ENCODE results near the gene AFDN.

Gene AFDN

DNA sequence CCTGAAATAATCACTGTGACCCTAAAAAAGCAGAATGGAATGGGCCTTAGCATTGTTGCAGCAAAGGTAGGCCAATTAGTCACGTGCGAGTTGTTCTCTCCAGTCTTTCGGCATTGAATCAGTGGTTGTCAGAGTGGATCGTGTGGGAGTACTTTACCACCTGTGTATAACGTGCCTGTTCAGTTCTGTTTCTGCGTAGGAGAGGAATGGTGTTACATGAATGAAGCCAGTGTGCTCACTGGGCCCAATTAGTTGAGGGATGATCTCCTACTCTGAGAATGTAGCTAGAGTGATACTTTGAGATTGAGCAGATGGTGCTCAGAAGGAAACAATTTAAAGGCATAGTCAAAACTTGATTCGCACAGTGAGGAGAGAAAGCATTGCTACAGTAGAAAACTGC, 98.3 kb downstream of the AFDN start:
- no peak for DNase-seq (ENCODE audit: low read depth)

DNA sequence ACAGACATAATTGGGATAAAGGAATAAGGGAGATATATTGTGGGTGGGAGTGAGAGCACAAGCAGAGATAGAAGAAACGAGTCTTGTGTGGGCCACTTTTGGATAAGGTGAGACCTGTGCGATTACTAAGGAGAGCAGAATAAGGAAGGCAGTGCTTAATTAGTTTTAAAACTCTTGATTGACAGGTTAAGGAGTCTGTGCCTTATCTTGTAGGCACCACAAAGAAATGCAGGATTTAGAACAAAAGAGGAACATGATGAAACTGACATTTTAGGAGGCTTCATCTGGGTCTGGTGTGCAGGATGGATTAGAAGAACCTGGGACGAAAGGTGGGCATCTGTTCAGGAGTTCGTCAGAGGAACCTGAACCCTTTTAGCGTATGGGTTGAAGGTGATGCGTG, 100.5 kb downstream of the AFDN start:
- DNase-seq (ENCODE audit: low read depth) = no peak

DNA sequence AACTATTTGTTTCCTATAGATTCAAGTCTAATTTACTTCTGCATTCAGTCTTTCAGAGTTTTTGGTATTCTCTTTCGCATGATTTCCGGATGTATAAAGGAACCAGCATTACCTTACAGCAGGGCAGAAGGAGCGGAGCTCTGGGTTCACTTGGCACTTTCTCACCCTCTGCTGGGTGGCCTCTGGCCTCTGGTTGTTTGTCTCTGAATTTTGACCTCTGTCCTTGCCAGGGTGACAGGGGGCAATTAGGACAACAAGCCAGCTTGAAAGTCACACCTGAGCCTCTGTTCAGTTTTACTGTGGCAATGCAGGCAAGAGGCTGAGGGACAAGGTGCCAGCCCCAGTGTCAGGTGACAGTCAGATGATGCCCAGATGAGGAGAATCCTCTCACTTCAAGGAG, 101.4 kb downstream of the AFDN start:
- DNase-seq (ENCODE audit: low read depth) = no peak

DNA sequence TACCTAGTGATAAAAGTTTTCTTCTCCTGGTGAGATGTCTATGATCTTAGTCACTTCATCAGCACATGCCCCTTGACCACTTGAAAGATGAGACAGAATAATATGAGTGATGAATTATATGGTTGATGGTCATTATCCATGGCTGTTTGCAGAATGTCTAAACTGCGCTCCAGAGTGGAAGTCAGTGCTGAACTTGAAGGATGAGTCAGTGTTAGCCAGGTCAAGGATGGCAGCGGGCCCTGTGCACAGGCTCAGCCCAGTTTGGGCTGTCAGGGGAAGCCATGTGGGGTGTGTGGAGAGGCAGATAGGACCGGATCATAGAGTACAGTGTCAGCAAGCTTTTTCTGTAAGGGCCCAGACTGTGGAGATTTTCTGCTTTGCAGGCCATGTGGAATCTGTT, 103.6 kb downstream of the AFDN start:
- DNase-seq (ENCODE audit: low read depth) = no peak

DNA sequence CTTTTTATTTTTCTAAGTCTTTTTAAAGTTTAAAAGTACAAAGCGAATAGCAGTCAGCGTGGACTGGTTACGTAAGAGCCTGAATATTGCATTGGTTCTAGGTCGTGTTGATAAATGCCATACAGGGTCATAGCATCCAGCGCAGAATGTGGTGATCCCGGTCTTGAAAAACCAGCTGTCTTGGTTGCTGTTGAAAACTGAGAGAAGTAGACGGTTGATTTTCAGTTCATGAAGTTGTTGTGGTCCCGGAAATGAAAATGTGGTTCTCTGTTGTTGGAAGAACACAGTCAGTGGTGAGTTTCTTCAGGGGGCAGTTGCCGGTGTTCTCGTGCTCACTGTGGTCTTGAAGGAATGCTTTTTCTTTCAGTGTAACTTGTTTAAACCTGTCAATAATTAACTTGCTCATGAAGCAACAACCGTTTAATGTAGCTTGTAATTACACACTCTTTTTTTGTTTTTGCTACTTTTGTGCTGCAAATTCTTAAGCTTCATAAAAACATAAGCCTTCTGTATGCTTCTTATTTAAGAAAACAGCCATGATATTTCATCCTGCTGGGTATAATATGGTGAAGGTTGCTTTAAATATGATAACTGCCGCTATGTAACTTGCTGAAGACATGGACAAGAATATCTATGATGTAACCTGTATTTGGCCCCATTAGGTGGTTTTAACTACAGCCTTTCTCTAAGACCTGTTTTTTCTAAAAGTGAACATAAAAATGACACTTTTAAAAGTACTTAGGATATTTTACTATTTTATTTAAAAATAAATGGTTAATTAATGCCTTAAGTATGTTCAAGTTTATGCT, 106.0 kb downstream of the AFDN start:
- DNase-seq (ENCODE audit: low read depth) = no peak

DNA sequence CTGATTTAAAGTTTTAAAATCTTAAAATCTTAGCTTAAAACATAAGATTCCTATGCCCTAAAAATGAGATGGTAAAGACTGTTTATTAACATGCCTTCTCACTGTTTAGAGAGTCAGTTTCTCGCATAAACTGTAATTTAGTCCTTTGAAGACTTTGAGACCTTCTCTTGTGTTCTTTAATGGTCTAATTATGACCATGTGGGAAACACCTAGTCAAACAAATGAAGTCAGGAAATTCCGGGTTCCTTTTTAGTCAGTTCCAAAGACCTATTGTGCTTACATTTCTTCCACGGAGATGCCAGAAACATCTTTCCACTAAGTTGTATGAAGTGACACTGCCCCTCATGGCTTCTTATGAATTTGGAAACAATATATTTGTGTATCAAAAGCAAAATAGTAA, 106.6 kb downstream of the AFDN start:
- no peak for DNase-seq (ENCODE audit: low read depth)

DNA sequence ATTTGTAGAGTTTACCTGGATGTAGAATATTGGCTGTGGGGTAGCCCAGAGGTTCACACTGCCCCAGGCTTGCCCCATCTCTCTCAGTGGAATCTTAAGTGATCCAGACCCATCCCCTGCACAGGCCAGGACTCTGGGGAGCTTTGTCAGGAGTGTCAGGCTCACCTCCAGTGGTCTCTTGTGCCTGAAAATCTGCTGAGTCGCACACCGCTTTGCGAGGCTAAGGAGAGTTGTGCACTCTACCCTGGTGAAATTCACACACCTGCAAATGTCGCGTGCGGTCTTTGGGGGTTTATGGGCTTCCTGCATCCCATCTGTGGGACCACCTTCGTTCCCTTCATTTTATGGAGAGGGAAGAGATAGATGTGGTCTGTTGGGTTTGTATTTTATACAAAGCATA, 107.1 kb downstream of the AFDN start:
- DNase-seq (ENCODE audit: low read depth) = no peak

DNA sequence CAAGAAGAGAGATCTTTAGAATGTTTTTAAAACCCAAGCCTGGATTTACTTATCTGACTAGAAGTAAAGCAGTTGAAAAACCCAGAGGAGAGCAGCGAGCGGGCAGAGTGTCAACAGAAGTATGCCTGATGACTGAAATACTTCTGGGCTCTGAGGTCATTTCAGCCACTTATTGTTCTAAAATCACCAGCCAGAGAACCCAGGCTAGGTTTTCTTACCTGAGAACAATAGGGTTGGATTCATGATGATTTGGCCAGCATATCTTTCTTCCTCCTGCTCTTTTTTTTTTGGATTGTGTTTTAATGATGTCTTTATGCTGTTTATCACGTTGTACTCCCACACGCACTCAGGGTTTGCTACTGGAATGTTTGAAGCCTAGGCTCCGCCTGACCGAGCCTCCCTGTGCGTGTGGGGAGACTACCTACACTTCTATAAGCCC, 107.7 kb downstream of the AFDN start:
- DNase-seq (ENCODE audit: low read depth) = no peak

DNA sequence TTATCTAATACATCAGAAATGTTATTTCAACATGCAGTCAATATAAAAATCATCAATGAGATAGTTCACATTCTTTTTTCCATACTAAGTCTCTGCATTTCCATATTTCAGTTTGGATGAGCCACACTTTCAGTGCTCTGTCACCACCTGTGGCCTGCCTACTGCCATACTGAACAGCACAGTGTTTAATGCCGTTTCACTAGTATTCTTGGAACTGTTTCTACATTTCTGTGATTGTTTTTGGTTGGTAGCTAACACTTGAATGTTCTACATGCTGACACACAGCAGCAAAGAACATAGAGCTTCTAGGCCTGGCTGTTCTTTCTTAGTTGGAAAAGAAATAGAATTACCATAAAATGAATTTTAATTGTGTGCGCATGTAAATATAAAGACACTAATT, 109.3 kb downstream of the AFDN start:
- DNase-seq (ENCODE audit: low read depth) = no peak

DNA sequence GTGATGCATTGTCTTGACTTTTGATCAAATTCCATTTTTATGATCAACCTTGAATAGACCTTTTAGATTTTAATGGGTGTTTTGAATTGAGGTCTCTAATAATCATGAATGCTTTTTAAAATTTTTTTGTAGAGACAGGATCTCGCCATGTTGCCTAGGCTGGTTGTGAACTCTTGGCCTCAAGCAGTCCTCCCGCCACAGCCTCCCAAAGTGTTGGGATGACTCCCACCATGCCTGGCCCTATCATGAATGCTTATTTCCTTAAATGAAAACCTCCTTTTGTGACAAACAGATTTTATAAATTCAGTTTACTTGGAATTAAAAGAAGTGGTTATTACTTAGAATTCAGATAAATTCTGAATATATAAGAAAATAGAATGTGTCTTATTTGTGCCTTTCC, 110.6 kb downstream of the AFDN start:
- DNase-seq (ENCODE audit: low read depth) = no peak

DNA sequence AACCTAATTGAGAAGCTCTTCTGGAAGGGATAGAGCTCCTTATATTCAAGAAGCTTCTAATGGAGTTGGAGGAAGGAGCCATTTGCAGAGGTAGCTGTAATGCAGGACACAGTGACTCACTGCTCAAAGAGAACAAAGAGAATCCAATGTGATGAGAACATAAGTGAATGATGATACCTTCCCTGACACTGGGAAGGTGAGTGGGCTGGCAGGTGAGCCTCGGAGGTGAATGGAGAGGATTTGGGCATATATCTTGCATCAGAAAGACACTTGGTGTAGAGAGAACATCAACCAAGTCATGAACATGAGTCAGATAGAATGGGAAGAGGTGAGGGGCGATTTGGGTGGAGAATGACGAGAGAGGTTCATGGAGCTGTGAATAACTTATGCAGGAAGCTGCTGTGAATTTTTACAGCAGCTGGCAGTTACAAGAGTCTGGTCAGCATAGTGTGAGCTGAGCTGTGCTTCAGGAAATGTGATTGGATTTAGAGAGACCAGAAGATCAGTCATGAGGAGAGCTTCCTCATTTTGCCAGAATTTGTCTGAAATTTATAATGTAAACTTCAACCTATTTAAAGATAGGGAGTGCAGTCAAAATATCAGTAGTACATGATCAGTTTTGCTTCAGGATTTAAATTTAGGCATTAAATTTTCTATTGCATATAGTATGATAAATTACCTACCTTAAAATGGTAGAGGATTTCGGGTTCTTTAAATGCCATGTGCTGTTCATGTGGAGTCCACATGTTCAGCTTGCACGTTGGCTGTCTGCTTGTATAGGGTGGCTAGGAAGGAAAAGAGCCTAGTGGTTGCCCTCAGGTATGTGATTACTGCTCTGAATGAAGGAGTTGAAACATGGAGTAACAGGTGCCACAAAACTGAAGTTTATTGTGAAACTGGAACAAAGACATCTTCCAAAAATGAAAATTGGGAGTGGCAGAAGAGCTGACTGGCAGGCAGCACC, 111.5 kb downstream of the AFDN start:
- no peak for DNase-seq (ENCODE audit: low read depth)

DNA sequence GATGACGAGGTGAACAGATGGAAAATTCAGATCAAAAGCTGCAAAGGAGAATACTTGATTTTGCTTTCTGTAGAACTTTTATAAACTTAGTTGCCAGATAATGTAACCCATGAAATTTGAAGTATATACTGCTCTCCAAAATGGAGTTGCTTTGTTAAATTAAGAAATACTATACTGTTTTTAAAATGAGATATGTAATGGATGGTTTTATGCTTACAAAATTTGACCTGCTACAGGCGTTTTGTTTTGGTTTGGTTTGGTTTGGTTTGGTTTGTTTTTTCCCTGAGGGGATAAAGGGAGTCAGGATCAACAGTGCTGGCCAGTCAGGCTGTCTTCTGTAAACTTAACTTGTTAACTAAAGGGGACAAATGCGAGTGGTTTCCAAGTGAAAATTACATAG, 115.1 kb downstream of the AFDN start:
- no peak for DNase-seq (ENCODE audit: low read depth)

DNA sequence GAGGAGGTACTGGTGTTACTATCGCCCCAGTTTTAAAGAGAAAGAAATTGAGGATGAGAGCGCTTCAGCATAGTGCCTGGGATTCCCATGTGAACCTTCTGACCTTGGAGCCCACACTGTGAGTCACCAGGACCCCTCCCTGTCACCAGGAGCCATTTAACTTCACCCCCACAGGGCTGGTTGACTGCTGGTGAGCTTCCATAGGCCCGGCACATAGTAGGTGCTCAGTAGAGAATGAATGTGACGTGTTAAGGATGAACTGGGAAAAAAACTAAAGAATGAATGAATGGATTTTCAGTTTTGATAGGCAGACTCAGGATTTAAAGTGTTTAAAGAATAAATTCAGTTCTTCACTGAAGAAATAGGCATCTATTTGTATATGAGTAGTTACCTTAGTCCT, 117.4 kb downstream of the AFDN start:
- no peak for DNase-seq (ENCODE audit: low read depth)

DNA sequence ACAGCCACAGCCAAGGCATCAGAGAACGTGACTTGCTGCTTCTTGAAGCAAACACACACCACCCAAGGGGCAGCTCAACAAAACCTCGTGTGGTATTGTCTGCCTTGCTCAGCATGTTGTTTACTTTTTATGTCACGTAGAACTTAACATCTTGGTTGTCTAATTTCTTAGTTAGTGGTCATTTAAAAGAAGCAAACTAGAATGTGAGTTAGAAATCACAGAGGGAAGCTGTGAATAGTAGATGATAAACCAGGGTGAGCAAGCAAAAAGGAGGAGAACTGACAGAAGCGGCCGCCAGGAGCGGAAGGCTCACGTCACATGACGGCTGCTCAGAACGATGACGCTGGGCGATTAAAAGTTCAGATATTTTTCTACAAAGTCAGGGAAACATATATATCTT, 119.3 kb downstream of the AFDN start:
- DNase-seq (ENCODE audit: low read depth) = no peak

DNA sequence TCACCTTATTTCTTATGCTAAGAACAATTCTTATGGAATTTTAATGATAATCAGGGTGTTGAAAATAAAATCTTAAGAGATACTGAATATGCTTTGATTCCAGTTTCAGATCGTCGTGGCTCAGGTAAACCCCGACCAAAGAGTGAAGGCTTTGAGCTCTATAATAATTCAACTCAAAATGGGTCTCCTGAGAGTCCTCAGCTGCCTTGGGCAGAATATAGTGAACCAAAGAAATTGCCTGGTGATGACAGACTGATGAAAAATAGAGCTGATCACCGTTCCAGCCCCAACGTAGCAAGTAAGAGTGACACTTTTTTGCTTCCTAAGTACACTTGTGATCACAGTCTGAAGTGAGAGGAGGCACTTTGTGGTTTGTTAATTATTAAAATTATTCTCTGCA, 119.9 kb downstream of the AFDN start:
- no peak for DNase-seq (ENCODE audit: low read depth)

DNA sequence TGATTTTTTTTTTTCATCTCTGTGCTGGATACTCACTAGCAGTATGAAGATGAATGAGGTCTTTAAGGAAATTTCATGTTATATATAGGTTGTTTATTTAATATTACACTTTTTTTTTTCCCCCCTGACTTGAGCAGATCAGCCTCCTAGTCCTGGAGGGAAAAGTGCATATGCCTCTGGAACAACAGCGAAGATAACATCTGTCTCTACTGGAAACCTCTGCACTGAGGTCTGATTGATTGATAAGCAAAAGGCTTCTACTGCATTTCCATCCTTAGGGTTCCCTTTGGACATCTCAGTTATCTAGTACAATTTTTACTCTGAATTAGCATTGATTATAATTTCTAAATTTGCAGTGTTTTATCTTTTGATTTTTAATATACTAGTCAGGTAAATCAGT, 121.0 kb downstream of the AFDN start:
- DNase-seq (ENCODE audit: low read depth) = no peak

DNA sequence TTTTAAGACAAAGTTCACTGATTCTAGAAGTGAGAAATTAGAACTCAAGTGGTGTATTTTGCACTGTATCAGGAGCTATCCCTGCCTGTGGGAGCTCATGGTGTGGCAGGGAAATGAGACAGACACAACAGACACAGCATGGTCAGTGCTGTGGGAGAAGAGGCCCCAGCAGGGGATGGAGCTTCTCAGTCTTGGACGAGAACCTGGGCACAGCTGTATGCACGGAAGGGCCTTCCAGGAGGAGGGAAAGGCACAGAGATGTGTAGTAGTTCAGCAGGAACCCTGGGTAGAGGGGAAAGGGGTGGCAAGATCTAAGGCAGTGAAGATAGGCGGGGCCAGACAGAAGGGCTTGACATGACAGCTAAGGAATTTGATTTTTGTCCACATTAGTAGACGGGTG, 122.0 kb downstream of the AFDN start:
- no peak for DNase-seq (ENCODE audit: low read depth)

DNA sequence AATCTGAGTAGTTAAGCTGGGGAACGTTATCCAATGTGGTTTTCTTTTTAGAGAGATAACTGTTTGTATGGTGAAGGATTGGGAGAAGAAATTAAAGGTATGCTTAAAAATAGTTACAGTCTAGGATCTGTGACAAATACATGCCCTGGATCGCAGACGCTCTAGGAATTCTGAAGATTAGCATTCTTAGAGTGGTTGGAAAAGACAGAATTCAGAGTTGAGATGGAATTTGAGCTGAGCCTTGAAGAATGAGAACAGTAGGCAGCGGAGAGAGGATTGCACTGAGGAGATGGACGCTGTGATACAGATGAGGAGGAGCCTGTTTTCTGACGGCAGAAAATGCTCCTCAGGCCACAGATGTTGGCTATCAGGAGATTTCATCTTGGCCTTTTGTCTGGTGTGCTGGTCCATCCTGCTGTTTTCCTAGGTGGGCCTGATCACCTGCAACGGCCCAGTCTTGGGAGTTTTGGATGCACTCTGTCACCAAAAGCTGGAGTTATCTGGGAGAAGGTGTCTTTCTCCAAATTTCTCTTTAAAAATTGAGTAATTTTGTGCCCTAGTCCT, 122.5 kb downstream of the AFDN start:
- no peak for DNase-seq (ENCODE audit: low read depth)

DNA sequence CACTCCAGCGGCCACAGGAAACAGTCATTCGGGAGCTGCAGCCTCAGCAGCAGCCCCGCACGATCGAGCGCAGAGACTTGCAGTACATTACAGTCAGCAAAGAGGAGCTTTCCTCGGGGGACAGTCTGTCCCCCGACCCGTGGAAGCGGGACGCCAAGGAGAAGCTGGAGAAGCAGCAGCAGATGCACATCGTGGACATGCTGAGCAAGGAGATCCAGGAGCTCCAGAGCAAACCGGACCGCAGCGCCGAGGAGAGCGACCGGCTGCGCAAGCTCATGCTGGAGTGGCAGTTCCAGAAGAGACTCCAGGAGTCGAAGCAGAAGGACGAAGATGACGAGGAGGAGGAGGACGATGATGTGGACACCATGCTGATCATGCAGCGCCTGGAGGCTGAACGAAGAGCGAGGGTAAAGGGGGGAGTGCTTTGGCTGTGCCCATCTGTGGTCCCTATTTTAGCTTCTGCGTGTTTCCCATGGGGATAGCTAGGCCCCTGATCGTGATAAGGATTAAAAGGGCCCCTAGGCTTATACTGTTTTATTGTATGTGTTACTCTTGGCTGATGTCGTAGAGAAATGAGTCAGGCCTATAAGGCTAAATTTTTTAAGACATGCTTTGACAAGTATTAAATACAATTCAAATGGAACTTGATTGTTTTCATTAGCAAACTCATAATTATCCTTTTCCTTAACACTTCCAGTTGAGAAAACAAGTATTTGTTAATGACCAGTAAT, 125.2 kb downstream of the AFDN start:
- DNase-seq (ENCODE audit: low read depth) = no peak

DNA sequence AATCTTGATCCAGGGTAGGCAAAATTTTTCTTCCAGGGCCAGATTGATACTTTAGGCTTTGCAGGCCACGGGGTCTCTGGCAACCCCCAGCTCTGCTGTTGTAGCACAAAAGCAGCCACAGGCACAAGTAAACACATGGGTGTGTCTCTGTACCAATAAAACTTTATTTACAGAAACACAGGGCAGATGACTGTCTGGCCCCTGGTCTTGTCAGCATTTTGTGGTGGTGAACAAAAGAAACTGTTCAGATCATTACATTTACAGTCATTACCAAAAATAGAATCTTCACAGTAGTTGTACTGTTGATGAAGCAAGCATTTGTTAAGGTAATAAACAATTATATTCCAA, 125.8 kb downstream of the AFDN start:
- DNase-seq (ENCODE audit: low read depth) = no peak

DNA sequence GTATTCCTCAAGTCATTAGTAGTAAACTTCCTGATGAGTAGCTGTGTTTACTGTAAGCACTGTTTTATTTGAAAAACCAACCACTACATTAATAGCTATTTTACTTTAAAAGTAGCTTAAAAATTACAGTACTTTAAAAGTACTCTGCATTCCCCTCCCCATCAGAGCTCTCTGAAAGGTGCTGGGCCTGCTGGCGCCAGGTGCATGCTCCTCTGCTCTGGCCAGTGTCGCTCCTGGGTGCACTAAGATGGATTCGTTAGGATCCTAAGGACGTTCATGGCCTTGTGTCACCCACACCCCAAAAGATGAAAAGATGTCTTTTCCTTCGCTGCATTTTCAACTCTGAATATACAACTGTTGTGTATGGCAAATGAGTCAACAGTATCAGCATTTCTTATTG, 126.8 kb downstream of the AFDN start:
- no peak for DNase-seq (ENCODE audit: low read depth)

DNA sequence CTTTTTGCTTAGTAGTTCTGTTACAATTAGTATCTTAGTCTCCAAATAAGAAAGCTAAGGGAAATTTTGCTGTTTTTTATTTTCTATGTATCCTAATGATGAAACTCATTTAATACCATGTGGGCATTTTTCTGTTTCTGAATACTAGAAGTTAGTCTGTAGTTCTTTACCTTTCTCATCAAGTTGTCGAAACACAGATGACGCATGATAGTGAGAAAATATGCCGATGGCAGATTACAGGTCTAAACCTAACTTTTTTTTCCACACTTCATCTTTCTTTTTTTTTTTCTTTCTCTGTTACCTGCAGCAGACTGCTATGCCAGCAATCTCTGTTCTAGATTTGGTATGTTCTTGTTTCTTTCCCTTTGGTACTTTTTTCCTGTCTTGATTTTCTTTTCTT, 127.4 kb downstream of the AFDN start:
- DNase-seq (ENCODE audit: low read depth) = no peak
